Measurements from ENCODE around the gene PRELID3B. TPM values are rescaled to one million over a fixed set of nuclear protein-coding genes. Genes with fewer than 3 reads are reported as not detected.

PRELID3B gene
- total and polyA plus RNA-seq, 10 of the 15 experiments (the other 5 are each of a cell fraction or from before 2014, with no cell fraction given): 72.5 to 151 (median 124) TPM

DNA sequence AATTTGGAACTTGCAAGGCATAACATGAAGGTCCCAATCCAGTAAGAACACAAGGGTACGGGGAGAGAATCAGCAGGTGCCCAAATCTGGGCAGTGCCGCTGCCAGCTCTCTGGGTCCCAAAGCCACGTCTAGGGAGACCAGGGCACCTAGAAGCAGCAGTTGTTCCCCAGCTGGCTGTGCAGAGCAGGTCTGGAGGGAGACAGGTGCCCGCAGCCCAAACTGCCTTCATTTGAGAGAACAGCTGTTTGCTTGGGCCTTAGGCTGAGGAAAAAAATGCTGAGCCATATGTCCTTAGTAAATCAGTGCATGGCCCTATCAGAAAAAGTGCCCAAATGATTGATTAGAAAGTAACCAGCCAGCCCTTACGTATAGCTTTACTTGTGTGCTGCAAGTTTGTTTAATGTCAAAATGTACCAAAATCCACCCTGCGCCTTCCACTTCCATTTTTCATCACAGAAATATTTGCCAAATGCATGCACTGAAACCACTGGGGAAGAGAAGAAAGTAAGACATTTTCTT lies 9.1 kb upstream of the PRELID3B start:
- POLR2A ChIA-PET: interaction anchor here (1.7 kb wide), 1 partner anchor 9 kb away, joined by 4 read pairs; the partner anchor contains the start of gene PRELID3B

DNA sequence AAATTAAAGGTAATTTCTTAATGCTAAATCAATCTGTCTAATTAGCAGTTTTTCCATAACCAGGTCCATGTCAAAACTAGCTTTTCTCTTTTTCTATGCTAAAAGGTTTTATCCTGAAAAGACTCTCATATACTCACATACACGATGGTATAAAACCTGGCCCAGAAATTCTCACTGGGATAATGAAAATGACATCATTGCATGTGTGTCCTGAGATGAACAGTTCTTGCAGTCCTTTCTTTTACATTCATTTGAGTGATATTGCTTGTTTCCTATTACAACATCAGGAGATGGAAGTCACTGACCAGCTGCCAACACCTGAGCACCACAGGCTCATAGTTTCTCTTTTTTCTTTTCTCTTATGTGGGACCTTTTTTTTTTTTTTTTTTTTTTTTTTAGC lies 7.9 kb upstream of the PRELID3B start:
- ChIA-PET POLR2A (no interaction called here), CTCF (interaction anchor here (1.6 kb wide), 1 partner anchor 9 kb away, joined by 4 read pairs; no protein-coding TSS in a partner anchor), RAD21 (ENCODE audit: unreplicated experiment) (no interaction called here), SMC1A (ENCODE audit: uncharacterized antibody, unreplicated experiment) (interaction anchor here (0.8 to 1.0 kb wide), 2 partner anchors 16 to 18 kb away, joined by 3 to 4 read pairs; partner anchors contain the start of gene ATP5F1E)
- FAIRE-seq (no peak), ATAC-seq (no peak), DNase-seq (ENCODE audit: low read depth, low spot score) (no peak)
- no TSS peak for BruUV-seq (replicated peaks)
- peaks cover 0 to 8% of the 10 kb centered on the region in 2 experiments; a peak in 2 of 4 replicates for H3K27me3 ChIP-seq (replicated peaks in 1 of 2; ENCODE audit: control insufficient read depth in 2 of 2, insufficient read depth in 2 of 2, low read length in 1 of 2)
- in situ Hi-C loops (cut with MboI) (no loop called here), intact Hi-C loops (cut with micrococcal nuclease; ENCODE audit: unreplicated experiment) (no loop called here)
- H3K4me1 ChIP-seq (ENCODE audit: control insufficient read depth, insufficient read depth, low read length): no peaks in the 10 kb centered on the region
- no peak overlapping the region for H3K4me2 ChIP-seq (ENCODE audit: control insufficient read depth, insufficient read depth)
- no peaks in the 10 kb centered on the region for H3K9me3 ChIP-seq (replicated peaks; ENCODE audit: control insufficient read depth, insufficient read depth, low read length)
- H3K4me3 ChIP-seq: no peak overlapping the region
- H3K79me2 ChIP-seq (ENCODE audit: control insufficient read depth, insufficient read depth, low read length): no peaks in the 10 kb centered on the region
- WGBS (ENCODE audit: insufficient coverage, insufficient replicate concordance, low lambda C conversion rate, missing lambda C conversion rate): 0% methylated on average over 1 of the region's 1 CpG
- H3K36me3 ChIP-seq (ENCODE audit: control insufficient read depth in 2 of 2, insufficient read depth in 2 of 2, low read length in 1 of 2): no peaks in the 10 kb centered on the region
- H3K9ac ChIP-seq (ENCODE audit: control insufficient read depth, insufficient read depth, low read length): no peak overlapping the region
- H2AFZ ChIP-seq (ENCODE audit: control insufficient read depth, low read depth, low read length): no peak overlapping the region
- H4K20me1 ChIP-seq (ENCODE audit: control insufficient read depth, insufficient read depth): no peaks in the 10 kb centered on the region
- no peak overlapping the region for H3K27ac ChIP-seq (ENCODE audit: control insufficient read depth, insufficient read depth)
- no peak for TF ChIP-seq POLR2AphosphoS5 (IDR thresholded peaks at IDR 0.05; ENCODE audit: low read length)
- TF ChIP-seq ASH2L (IDR thresholded peaks at IDR 0.05; ENCODE audit: borderline replicate concordance, low read depth): no peak
- TF ChIP-seq, protein P1, sequence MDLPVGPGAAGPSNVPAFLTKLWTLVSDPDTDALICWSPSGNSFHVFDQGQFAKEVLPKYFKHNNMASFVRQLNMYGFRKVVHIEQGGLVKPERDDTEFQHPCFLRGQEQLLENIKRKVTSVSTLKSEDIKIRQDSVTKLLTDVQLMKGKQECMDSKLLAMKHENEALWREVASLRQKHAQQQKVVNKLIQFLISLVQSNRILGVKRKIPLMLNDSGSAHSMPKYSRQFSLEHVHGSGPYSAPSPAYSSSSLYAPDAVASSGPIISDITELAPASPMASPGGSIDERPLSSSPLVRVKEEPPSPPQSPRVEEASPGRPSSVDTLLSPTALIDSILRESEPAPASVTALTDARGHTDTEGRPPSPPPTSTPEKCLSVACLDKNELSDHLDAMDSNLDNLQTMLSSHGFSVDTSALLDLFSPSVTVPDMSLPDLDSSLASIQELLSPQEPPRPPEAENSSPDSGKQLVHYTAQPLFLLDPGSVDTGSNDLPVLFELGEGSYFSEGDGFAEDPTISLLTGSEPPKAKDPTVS (IDR thresholded peaks at IDR 0.05; ENCODE audit: low read depth, low read length): no peak
- TF ChIP-seq RELA (IDR thresholded peaks at IDR 0.05; ENCODE audit: borderline replicate concordance, partially characterized antibody): no peak
- TF ChIP-seq NFYA (IDR thresholded peaks at IDR 0.05; ENCODE audit: borderline replicate concordance, low read depth, low read length): no peak
- TF ChIP-seq RCOR1 (conservative IDR thresholded peaks at IDR 0.05; ENCODE audit: low read depth, low read length): no peak
- TF ChIP-seq BMI1 (IDR thresholded peaks at IDR 0.05; ENCODE audit: borderline replicate concordance): no peak
- TF ChIP-seq, protein P2, sequence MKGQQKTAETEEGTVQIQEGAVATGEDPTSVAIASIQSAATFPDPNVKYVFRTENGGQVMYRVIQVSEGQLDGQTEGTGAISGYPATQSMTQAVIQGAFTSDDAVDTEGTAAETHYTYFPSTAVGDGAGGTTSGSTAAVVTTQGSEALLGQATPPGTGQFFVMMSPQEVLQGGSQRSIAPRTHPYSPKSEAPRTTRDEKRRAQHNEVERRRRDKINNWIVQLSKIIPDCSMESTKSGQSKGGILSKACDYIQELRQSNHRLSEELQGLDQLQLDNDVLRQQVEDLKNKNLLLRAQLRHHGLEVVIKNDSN (IDR thresholded peaks at IDR 0.05; ENCODE audit: borderline replicate concordance, extremely low read length, insufficient read depth, low read depth, low read length): no peak
- no peak for TF ChIP-seq ESRRA (IDR thresholded peaks at IDR 0.05; ENCODE audit: low read length)
- TF ChIP-seq FOXM1 (IDR thresholded peaks at IDR 0.05; ENCODE audit: low read depth, low read length): no peak
- TF ChIP-seq ZBED1 (IDR thresholded peaks at IDR 0.05; ENCODE audit: borderline replicate concordance): no peak
- TF ChIP-seq FOS (IDR thresholded peaks at IDR 0.05; ENCODE audit: borderline replicate concordance, extremely low read depth, insufficient read length): no peak
- no peak for TF ChIP-seq MEF2A (IDR thresholded peaks at IDR 0.05; ENCODE audit: insufficient read depth, low read depth, low read length)
- no peak for TF ChIP-seq SMARCA5 (IDR thresholded peaks at IDR 0.05)

More for the DNA sequence above, 9.1 kb upstream of the PRELID3B start:
- intact Hi-C loops (cut with micrococcal nuclease; ENCODE audit: unreplicated experiment) (no loop called here), in situ Hi-C loops (cut with MboI) (no loop called here)
- ChIA-PET SMC1A (ENCODE audit: uncharacterized antibody, unreplicated experiment) (no interaction called here), CTCF (interaction anchor here (0.6 to 1.0 kb wide), 2 partner anchors 21 to 157 kb away, joined by 3 read pairs; no protein-coding TSS in a partner anchor), RAD21 (ENCODE audit: unreplicated experiment) (no interaction called here)
- no peak for TF ChIP-seq RBBP5 (conservative IDR thresholded peaks at IDR 0.05)
- TF ChIP-seq BCL11A (IDR thresholded peaks at IDR 0.05; ENCODE audit: low read depth, low read length): no peak
- TF ChIP-seq KAT2A (conservative IDR thresholded peaks at IDR 0.05; ENCODE audit: control insufficient read depth, low read depth, low read length): no peak
- no peak for TF ChIP-seq SPI1 (IDR thresholded peaks at IDR 0.05; ENCODE audit: borderline replicate concordance, insufficient read depth, low read depth, low read length)
- TF ChIP-seq JUND (IDR thresholded peaks at IDR 0.05; ENCODE audit: low read depth, low read length): no peak
- FAIRE-seq (no peak), DNase-seq (ENCODE audit: low read depth, low spot score) (no peak), ATAC-seq (no peak)
- Histone ChIP-seq H3K9ac (ENCODE audit: control insufficient read depth, insufficient read depth, low read length) (no peak overlapping the region), H3K27me3 (replicated peaks in 1 of 2; ENCODE audit: control insufficient read depth in 2 of 2, insufficient read depth in 2 of 2, low read length in 1 of 2) (peaks cover 0 to 8% of the 10 kb centered on the region in 2 experiments; a peak in 2 of 4 replicates), H3K4me2 (ENCODE audit: control insufficient read depth, insufficient read depth) (no peak overlapping the region), H3K9me3 (replicated peaks; ENCODE audit: control insufficient read depth, insufficient read depth, low read length) (no peaks in the 10 kb centered on the region), H3K79me2 (ENCODE audit: control insufficient read depth, insufficient read depth, low read length) (no peaks in the 10 kb centered on the region), H3K27ac (ENCODE audit: control insufficient read depth, insufficient read depth) (no peak overlapping the region), H4K20me1 (ENCODE audit: control insufficient read depth, insufficient read depth) (no peaks in the 10 kb centered on the region), H2AFZ (ENCODE audit: control insufficient read depth, low read depth, low read length) (no peak overlapping the region), H3K4me3 (no peak overlapping the region), H3K36me3 (ENCODE audit: control insufficient read depth in 2 of 2, insufficient read depth in 2 of 2, low read length in 1 of 2) (no peaks in the 10 kb centered on the region), H3K4me1 (ENCODE audit: control insufficient read depth, insufficient read depth, low read length) (no peaks in the 10 kb centered on the region)
- WGBS (ENCODE audit: insufficient coverage, insufficient replicate concordance, low lambda C conversion rate, missing lambda C conversion rate): 55% methylated on average over 6 of the region's 6 CpGs
- BruUV-seq (replicated peaks): no TSS peak
